GOT3 (cell line): ENCODE measurements around the gene MRGPRG.

ENCODE experiments used
- DNase-seq: peaks from one replicate; lab custom pipeline; 2025; ENCODE audit warnings: mixed read lengths; lab: John Stamatoyannopoulos, UW

MRGPRG gene

GRCh38 chr11:3194016-3194816 lies 24.4 kb downstream of the MRGPRG start:
- DNase-seq, result no peak

GRCh38 chr11:3193373-3194015 lies 25.1 kb downstream of the MRGPRG start:
- DNase-seq, result no peak

GRCh38 chr11:3192511-3193372 lies 25.9 kb downstream of the MRGPRG start:
- no peak for DNase-seq

- no peak for DNase-seq
Observed at GRCh38 chr11:3191586-3192324, 26.9 kb downstream of the MRGPRG start.

- DNase-seq, result no peak
Observed at GRCh38 chr11:3190600-3190999, 28.0 kb downstream of the MRGPRG start.

- no peak for DNase-seq
Observed at GRCh38 chr11:3189886-3190583, 28.6 kb downstream of the MRGPRG start.

GRCh38 chr11:3189196-3189843 lies 29.3 kb downstream of the MRGPRG start:
- DNase-seq, result no peak

- no peak for DNase-seq
Observed at GRCh38 chr11:3188496-3189195, 30.0 kb downstream of the MRGPRG start.

- DNase-seq, result no peak
Observed at GRCh38 chr11:3186166-3186953, 32.3 kb downstream of the MRGPRG start.

- no peak for DNase-seq
Observed at GRCh38 chr11:3184732-3185347, 33.8 kb downstream of the MRGPRG start.

- no peak for DNase-seq
Observed at GRCh38 chr11:3183523-3183922, 35.1 kb downstream of the MRGPRG start.

GRCh38 chr11:3182462-3182852 lies 36.2 kb downstream of the MRGPRG start:
- no peak for DNase-seq

- DNase-seq, result no peak
Observed at GRCh38 chr11:3181725-3182461, 36.7 kb downstream of the MRGPRG start.

GRCh38 chr11:3180869-3181268 lies 37.7 kb downstream of the MRGPRG start:
- no peak for DNase-seq

GRCh38 chr11:3178349-3178748 lies 40.3 kb downstream of the MRGPRG start:
- DNase-seq, result no peak

- DNase-seq, result no peak
Observed at GRCh38 chr11:3177931-3178330, 40.7 kb downstream of the MRGPRG start.

GRCh38 chr11:3176487-3176886 lies 42.1 kb downstream of the MRGPRG start:
- no peak for DNase-seq

GRCh38 chr11:3175194-3175593 lies 43.4 kb downstream of the MRGPRG start:
- DNase-seq, result no peak
